NK-92 (cell line): ENCODE measurements around the gene HFE.
"Not testable (repeated sequence)": the region's sequence is repeated elsewhere in the genome, so short reads cannot be mapped to it uniquely, and the experiment has no call there.

Experiments used
- DNase-seq: peaks from one replicate; lab custom pipeline; 2025; ENCODE audit not compliant: unreplicated experiment; lab: John Stamatoyannopoulos, UW

HFE gene

DNA sequence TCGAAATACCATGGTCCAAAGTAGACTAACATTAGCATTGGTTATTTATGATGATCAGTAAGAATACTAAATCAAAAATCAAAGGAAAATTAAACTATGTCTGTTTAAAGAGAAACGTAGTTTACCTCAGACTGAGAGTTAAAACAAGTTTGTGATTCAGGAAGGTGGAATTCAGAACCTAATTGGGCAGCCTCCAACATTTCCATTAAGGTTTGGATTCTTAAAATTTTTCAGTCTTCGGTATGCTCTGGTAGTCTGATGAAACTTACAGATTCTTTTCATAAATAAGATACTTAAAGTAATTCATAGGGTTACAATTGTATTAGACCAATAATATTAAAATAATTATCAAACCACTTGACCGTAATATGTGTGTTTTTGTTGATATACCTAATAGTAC is 18.6 kb downstream of the HFE start:
- no peak for DNase-seq

DNA sequence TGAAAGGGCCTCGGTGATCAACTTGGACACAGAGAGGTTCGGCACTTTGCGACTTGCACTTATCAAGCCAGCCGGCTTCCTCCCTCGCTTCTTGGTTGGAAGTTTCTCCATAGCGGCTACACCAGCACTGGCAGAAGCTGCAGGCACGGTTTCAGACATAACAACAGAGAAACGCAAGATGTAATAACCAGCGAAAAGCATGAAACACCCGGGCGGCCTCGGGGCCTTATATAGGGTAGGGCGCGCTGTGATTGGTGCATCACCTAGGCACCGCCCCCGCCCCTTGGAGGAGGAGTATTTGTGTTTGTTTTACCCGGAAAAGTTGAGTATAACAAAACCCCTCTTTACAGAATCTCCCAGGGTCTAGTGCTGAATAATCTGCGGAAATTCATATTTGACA is 20.7 kb downstream of the HFE start:
- no peak for DNase-seq

DNA sequence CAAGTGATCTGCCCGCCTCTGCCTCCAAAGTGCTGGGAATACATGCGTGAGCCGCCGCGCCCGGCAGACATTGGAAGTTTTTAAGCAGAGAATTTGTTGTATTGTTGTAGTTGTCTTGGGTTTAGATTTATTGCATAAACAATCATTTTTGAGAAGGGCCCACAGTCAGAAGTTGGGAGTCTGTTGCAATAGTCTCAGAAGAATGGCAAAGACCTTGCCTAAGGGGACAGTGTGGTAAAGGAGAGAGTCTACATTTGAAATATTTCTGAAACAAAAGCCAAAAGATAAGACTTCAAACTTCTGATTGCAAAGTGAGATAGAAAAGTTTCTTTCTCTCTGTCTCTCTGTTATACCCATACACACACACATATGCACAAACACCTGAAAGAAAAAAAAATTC is 22.5 kb downstream of the HFE start:
- DNase-seq = no peak

DNA sequence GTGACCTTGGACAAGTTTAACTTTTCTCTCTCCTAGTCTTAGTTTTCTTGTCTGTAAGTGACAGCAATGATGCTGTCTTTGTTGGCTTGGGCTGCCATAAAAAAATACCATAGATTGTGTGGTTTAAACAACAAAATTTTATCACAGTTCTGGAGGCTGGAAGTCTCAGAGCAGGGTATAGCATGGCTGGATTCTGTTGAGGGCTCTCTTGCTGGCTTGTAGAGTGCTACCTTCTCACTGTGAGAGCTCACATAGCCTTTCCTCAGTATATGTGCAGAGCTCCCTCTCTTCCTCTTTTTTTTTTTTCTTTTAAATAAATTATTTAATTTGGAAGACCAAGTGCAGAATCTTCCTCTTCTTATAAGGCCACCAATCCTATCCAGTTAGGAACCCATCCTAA is 26.3 kb downstream of the HFE start:
- DNase-seq = no peak

DNA sequence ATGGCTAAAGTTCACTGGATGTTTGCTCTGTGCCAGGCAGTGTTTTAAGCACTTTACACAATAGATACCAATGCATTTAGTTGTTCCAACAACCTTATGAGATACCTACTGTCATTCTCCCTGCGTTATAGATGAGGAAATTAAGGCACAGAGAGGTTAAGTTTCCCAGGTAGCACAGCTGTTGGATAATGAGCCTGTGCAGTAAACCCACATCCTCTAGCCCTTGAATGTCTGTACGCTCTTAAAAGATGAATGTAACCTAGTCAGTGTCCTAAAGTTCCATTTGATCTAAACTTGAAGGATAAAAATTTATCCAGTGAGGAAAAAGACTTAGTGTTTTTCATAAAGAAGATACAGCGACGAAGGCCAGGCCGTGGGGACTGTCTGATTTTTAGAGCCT is 28.0 kb downstream of the HFE start:
- DNase-seq = no peak

DNA sequence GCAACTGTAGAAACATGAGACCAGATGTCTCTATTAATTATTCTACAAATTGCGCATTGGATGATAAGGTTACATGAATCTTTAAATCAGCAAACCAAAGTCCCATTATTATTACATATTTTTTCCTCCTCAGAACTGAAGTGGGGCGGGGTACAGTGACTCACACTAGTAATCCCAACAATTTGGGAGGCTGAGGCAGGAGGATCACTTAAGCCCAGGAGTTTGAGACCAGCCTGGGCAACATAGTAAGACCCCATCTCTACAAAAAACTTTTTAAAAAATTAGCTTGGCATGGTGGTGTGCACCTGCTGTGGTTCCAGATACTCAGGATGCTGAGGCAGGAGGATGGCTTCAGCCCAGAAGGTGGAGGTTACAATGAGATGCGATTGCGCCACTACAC is 29.0 kb downstream of the HFE start:
- no peak for DNase-seq

DNA sequence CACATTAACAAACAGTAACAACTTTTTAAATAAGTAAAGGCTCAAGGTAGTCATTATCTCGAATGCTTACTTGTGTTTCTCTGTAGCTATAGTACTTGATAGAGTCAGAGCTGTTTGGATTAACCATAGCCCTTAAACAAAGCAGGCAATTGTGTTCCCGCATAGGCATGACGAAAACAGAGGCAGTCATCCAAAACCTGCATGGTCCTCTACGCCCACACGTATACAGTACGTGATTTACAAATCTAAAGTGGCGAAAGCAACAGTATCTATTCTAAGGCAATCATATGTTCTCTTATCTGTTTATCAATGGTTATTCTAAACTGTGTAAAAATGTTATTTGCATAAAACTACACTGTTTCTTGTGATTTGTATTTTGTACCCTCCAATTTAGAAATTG is 31.8 kb downstream of the HFE start:
- no peak for DNase-seq

DNA sequence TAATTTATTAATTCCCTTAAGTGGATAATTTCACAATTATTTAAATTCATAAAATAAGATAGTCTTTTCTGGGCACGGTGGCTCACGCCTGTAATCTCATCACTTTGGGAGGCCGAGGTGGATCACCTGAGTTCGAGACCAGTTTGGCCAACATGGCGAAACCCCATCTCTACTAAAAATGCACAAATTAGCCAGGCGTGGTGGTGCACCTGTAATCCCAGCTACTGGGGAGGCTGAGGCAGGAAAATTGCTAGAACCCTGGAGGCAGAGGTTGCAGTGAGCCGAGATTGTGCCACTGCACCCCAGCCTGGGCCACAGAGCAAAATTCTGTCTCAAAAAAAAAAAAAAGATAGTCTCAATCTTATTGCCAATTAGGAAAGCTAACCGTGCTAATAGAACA is 32.9 kb downstream of the HFE start:
- DNase-seq = not testable (repeated sequence)

DNA sequence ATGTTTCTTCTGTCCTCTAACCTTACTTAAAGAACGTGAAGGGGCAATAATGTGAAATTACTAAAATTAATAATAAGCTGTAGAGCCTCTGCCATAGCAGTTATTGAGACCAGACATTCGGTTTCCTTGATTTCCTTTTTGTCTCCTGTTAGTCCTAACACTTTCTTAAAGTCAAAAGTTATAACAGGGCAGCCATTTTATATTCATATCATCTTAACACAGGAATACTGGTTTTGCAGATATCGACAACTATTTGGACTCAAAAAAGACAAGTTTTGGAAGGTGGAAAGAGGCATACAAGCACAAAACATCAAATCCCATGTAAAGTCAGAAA is 33.5 kb downstream of the HFE start:
- DNase-seq = no peak

DNA sequence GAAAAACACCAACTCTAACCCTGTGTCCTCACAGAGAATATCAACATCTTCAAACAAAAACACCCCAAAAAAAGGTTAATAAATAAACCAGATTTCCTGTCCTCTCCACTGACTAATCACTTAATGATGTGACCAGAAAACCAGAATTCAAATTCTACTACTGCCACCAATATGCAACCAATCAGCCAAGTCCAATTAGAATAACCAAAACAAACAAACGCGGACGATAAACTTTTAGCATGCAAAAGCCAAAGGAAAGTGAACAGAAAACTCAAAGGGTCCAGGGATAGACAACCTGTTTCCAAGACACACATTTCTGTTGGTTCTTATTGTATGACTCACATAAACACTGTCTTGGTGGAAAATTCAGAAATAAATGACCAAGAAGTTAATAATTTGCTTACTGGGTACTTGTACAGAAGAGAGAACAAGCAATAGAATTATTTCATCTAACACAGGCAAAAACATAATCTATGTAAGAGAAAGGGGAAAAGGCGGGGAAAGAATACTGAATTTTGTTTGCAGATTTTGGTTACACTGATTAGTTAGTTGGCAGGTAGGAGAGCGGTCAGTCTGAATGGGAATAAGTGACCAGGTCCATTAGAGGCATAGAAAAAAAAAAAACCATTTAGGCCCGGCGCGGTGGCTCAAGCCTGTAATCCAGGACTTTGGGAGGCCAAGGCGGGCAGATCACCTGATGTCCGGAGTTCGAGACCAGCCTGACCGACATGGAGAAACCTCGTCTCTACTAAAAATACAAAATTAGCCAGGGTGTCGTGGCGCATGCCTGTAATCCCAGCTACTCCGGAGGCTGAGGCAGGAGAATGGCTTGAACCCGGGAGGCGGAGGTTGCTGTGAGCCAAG is 34.1 kb downstream of the HFE start:
- DNase-seq = no peak

DNA sequence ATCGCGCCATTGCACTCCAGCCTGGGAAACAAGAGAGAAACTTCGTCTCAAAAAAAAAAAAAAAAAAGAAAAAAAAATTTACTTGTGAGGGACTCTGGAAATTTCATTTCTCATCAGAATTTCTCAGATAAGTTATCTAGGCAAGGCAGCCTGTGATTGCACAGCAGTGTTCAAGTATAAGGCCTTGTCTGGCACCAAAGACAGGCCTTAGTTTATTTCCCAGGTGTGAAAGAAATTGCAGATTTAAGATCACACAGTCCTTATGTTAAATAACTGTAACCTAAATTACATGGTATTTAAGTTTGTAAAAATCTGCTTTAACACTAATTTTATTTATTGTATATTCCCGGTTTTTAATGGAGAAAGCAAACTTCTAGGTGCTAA is 34.8 kb downstream of the HFE start:
- DNase-seq = no peak

DNA sequence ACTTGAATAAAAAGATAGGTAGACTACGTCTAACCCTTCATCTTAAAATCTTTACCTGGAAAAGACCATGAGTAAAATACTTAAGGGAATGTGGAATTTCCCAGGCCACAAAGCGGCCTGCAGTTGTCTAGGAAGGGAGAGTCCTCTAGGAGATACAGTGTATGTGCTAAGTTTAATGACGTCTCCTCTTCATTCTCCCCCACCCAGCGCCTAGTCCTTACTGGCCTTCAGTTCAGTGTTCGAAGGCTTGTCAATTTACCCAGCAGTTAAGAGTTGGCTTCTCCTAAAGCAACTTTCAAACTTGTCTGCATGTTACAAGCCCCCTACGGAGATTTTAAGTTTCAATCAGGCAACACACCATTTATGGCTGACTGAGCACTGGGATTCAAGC is 35.2 kb downstream of the HFE start:
- no peak for DNase-seq

DNA sequence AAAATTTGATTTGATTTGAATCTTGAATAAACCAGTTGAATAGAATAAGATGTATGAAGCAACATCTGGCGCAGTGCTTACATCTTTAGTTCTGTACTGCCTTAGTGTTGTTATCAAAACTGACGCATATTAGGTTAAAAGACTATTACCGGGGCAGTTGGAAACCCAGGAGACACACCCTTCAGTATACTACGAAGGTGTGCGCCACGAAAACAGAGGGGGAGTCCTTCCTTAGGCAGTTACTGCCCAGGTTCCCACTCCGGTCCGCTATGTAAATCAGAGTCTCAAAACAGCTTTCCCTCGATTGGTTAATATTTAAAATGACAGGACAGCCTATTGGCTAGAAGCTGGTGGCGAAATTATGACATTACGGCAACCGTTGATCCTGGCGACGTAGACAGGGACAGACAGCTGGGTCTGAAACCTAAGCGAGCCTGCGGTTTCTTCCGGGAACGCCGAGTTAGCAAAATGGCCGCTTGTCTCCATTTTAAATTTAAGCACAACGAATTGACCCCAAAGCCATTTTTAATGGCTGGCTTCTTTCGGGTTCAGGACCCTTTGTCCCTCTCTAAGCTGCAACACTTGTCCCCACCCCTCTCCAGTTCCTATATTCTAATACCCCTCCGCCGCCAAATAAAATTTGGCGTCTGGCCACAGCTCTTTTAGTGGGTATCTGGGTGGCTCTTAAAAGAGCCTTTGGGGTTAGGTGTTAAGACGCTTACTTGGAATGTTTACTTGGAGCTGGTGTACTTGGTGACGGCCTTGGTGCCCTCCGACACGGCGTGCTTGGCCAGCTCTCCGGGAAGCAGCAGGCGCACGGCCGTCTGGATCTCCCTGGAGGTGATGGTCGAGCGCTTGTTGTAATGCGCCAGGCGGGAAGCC is 35.8 kb downstream of the HFE start:
- DNase-seq = peak; percentile 62

DNA sequence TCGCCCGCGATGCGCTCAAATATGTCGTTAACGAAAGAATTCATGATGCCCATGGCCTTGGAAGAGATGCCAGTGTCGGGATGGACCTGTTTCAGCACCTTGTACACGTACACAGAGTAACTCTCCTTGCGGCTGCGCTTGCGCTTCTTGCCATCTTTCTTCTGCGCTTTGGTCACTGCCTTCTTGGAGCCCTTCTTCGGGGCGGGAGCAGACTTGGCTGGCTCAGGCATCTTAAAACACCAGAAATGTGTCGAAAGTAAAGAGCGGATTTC is 36.4 kb downstream of the HFE start:
- DNase-seq = peak; percentile 48

DNA sequence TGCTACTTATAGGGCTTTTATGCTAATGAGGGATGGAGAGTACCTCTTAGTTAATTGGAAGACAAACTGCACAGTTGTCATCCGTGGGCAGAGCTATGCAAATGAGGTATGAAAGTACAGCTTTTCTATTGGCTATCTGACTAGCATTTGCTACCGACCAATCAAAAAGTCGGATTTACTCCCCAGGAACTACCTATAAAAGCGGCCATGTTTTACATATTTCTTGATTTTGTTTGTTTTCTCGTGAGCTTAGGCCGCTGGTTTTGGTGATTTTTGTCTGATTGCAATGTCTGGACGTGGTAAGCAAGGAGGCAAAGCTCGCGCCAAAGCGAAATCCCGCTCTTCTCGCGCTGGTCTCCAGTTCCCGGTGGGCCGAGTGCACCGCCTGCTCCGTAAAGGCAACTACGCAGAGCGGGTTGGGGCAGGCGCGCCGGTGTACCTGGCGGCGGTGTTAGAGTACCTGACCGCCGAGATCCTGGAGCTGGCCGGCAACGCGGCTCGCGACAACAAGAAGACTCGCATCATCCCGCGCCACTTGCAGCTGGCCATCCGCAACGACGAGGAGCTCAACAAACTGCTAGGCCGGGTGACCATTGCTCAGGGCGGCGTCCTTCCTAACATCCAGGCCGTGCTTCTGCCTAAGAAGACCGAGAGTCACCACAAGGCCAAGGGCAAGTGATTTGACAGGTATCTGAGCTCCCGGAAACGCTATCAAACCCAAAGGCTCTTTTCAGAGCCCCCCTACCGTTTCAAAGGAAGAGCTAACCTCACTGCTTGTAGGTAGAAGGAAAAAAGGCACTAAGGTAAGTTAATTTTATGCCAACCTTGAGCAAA is 36.9 kb downstream of the HFE start:
- no peak for DNase-seq

DNA sequence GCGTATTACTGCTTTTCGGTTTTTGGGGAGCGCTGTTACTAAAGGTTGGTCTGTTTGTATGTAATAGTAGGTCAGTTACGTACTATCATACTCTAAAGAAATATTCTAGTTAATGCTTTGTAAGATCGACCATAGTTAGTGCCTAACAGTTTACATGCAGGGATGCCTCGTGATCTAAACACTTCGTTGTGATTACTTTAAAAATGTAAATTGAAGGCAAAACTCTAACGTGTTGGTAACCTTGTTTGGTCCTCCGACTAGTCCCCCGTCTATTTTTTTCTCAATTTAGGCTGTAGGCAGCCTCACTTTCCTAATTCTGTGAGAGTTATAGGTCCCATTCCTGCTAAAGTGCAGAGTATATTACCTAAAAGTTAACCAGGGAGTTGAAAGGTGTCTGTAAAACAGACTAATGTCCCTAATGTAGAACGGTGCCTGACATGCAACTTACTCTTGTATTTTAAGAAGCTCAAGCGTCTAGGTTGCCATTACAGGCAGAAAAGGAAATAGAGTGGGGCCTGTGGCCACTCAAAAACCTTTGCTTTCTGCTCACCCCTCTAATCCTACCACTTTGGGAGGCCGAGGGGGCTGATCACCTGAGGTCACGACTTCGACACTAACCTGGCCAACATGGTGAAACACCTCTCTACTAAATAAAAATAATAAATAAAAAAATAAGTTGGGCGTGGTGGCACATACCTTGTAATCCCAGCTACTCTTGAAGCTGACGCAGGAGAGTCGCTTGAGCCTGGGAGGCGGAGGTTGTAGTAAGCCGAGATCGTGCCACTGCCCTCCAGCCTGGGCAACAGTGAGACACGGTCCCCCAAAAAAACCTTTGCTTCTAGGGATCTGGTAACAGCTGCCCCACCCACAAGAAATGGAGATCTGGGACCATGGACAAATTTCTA is 37.8 kb downstream of the HFE start:
- no peak for DNase-seq

DNA sequence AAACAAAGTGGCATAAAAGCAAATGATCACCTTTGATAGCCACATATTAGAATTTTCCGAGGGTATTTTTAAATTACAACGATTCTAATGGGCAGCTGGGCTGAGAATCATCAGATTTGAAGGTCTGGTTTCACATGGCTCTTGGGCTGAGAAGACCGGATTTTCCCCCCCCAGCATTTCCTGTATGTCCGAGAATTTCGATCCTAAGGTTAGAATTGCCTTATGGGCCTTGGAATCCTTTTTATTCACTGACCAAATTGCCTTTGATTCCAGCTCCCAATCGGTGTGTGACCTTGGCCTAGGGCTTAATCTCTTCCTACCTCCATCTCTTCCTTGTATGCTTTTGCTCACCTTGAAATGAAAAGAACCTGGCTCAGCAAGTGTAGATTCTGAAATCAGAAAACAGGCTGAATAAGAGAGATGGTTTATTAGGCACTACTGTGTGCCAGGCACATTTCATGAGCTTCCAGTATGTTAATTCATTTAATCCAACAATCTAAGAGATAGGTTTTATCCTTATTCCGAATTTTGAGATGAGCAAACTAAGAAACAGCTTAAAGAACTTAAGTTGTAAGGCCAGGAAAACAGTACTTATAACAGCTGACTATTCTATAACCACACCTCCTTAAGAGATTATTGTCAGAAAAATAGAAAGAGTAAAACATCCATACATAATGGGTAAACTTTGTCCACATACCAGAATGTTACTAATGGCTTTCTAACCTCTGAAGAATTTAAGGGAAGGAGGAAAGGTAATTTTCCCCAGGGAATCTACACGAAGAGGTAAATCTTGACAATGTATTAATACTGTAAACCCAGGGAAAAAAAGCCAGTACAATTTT is 39.4 kb downstream of the HFE start:
- no peak for DNase-seq

DNA sequence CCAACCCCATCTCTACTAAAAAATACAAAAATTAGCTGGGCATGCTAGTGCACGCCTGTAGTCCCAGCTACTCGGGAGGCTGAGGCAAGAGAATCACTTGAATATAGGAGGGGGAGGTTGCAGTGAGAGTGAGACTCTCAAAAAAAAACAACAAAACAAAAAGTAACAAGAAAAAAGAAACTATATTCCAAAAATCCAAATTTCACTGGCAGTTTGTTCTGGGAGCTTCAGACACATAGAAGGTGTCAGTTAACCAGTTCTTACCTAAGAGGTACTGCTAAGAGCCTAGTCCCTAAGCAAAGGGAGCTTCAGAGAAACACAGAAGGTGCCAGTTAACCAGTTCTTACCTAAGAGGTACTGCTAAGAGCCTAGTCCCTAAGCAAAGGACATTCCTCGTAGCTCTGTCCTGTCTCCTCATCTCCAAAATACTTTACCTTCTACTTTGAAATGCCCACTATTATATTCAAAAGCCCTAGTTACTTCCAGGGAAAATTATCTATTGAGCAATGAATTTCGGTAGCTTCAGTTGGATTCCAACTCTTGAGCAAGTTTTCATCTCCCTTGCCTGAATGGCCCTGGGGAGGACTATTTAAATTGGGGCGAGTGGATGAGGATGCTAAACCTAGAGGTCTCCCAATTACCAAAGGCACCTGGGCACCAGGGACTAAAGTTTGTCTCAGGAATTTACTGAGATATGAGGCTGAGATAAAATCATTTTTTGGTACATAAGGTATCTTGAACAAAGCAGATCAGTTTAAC is 41.0 kb downstream of the HFE start:
- DNase-seq = no peak

DNA sequence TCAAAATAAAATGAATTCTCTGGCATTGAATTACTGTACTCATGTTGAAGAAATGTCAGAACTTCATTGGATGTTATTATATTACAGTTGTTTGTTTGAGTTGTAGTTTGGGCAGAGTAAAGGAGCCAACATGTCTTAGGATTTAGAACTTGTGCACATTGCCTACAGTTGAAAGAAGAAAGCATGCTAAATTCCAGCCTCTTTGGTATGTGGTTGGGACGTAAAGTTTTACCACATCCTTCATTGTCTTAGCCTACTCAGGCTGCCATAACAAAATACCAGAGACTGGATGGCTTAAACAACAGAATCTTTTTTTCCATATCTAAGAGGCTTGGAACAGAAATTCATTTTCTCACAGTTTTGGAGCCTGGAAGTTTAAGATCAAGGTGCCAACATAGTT is 42.4 kb downstream of the HFE start:
- no peak for DNase-seq
